ENCODE results near the gene ING4. TPM values are rescaled to one million over a fixed set of nuclear protein-coding genes. Genes with fewer than 3 reads are reported as not detected.
A peak's percentile ranks its signal among the peaks of the same experiment; 100 is the strongest.

The ING4 gene
- total RNA-seq, 1 experiment from 2014 or later = 20.1 TPM

GRCh38 chr12:6697584-6698351 is 34.8 kb upstream of the ING4 start:
- peak; percentile 77 for TF ChIP-seq CTCF (conservative IDR thresholded peaks at IDR 0.05)
- DNase-seq = peak; percentile 84
- Histone ChIP-seq H3K9me3 (ENCODE audit: control insufficient read depth, low read depth, low read length) (no peaks in the 10 kb centered on the region), H3K27me3 (ENCODE audit: insufficient read depth, low read length) (peaks cover 3% of the 10 kb centered on the region; the same call in 1 of the 2 replicates), H2BK15ac (ENCODE audit: low read depth, low read length) (no peak overlapping the region), H3K56ac (ENCODE audit: insufficient read length, low read depth, low read length) (no peak overlapping the region), H4K20me1 (ENCODE audit: control insufficient read depth, insufficient read depth, insufficient read length) (no peaks in the 10 kb centered on the region), H3K9ac (ENCODE audit: extremely low read depth, insufficient read length, low read length) (no peak overlapping the region), H3K79me1 (ENCODE audit: insufficient read depth, low read depth, low read length, poor library complexity, severe bottlenecking) (no peaks in the 10 kb centered on the region), H2AFZ (ENCODE audit: low read length) (no peak overlapping the region), H3K4me2 (ENCODE audit: insufficient read depth, insufficient read length, low read length) (no peak overlapping the region), H2BK120ac (ENCODE audit: low read depth, low read length, poor library complexity, severe bottlenecking) (no peak overlapping the region), H3K18ac (ENCODE audit: insufficient read length, low read depth, low read length) (no peak overlapping the region), H3K27ac (ENCODE audit: insufficient read length, low read depth, low read length) (no peak overlapping the region), H2BK12ac (ENCODE audit: insufficient read length, low read depth, low read length) (no peak overlapping the region), H3K23me2 (ENCODE audit: insufficient read length, low read depth, low read length, poor library complexity, severe bottlenecking) (peaks cover 17% of the 10 kb centered on the region), H2AK5ac (ENCODE audit: insufficient read length, low read length) (no peak overlapping the region), H3K79me2 (ENCODE audit: insufficient read depth, low read length) (no peaks in the 10 kb centered on the region), H4K8ac (replicated peaks; ENCODE audit: insufficient read length, low read depth, low read length) (no peak overlapping the region), H2BK20ac (ENCODE audit: low read depth, low read length, poor library complexity, severe bottlenecking) (no peak overlapping the region), H4K91ac (ENCODE audit: insufficient read length, low read depth, low read length) (no peak overlapping the region), H3K23ac (ENCODE audit: insufficient read length, low read depth, low read length) (no peak overlapping the region), H4K5ac (ENCODE audit: insufficient read length, low read depth, low read length) (no peak overlapping the region), H2BK5ac (ENCODE audit: insufficient read length, low read length) (no peak overlapping the region), H3T11ph (ENCODE audit: low read length) (no peak overlapping the region), H3K14ac (ENCODE audit: insufficient read depth, low read length) (no peak overlapping the region), H3K4ac (ENCODE audit: low read depth, low read length) (no peak overlapping the region), H3K4me1 (ENCODE audit: insufficient read depth, low read length) (peaks cover 3% of the 10 kb centered on the region)
- Mint-ChIP-seq H3K27me3 (ENCODE audit: low read depth) (peaks cover 52% of the 10 kb centered on the region), H3K4me1 (peaks cover 21 to 22% of the 10 kb centered on the region in 2 experiments), H3K4me3 (peak overlapping the region in 1 of 2 experiments; percentile 53; a peak in 1 of 5 replicates), H3K36me3 (ENCODE audit: insufficient read depth in 1 of 3, low read depth in 3 of 3) (peaks cover 3 to 18% (median 8%) of the 10 kb centered on the region in 3 experiments), H3K9me3 (peaks cover 0 to 2% of the 10 kb centered on the region in 2 experiments; a peak in 2 of 5 replicates), H3K27ac (peak overlapping the region in 1 of 3 experiments; percentile 39; a peak in 2 of 7 replicates)
- WGBS (ENCODE audit: extremely low coverage, insufficient read length, low lambda C conversion rate) = no CpG with 5 or more reads among the region's 17 CpGs

All from H9 (cell line).